B cell (primary cell): ENCODE data around the gene SLC25A13. TPM values are rescaled to one million over a fixed set of nuclear protein-coding genes. Genes with fewer than 3 reads are reported as not detected.

Experiments used
- ATAC-seq: fragments of 200-7000 bp; cut with Tn5 transposase; one replicate; pipeline ENCODE4 v1.10.0; 2021; ENCODE audit warnings: low read depth, mild to moderate bottlenecking, moderate number of reproducible peaks, moderate library complexity
- CTCF ChIA-PET: fragments of 350-600 bp; sonication (Branson Sonifier 250); formaldehyde crosslinking; loops from one replicate; lab custom pipeline; 2021; ENCODE audit warnings: antibody characterized with exemption, inconsistent platforms; lab: Charles Lee
- POLR2A ChIA-PET: fragments of 350-600 bp; sonication (Branson Sonifier 250); formaldehyde crosslinking; loops from one replicate; lab custom pipeline; 2021; ENCODE audit warnings: antibody characterized with exemption; lab: Charles Lee
- DNase-seq: peaks from one replicate; pipeline ENCODE4 v3.0.0; 2013
- H2AFZ ChIP-seq: 2 replicates; pipeline ENCODE4 v1.6.1; 2012; ENCODE audit warnings: mild to moderate bottlenecking, low read depth, low read length; ENCODE audit not compliant: insufficient read depth, poor library complexity, severe bottlenecking
- H3K27ac ChIP-seq, 2 donors: 1 replicate in 1 of 2; 2 replicates in 1 of 2; pipeline ENCODE4 v1.5.1; 2012 to 2013; ENCODE audit warnings: low read length in 2 of 2, mild to moderate bottlenecking in 2 of 2, moderate library complexity in 1 of 2
- H3K27me3 ChIP-seq, 4 experiments: fragments of 200-600 bp in 1 of 4; sonication (generic) in 1 of 4; replicated peaks in 1 of 4; 1 replicate in 2 of 4; 2 replicates in 2 of 4; pipeline versions ENCODE4 v1.6.1 to v1.7.0; 2013 to 2016; ENCODE audit warnings: low read length in 3 of 4, mild to moderate bottlenecking in 2 of 4, mixed read lengths in 1 of 4, moderate library complexity in 1 of 4; ENCODE audit not compliant: insufficient read depth in 4 of 4, control insufficient read depth in 3 of 4; ENCODE audit errors: control extremely low read depth in 1 of 4
- H3K36me3 ChIP-seq, 2 experiments: replicated peaks in 1 of 2; 1 replicate in 1 of 2; 2 replicates in 1 of 2; pipeline versions ENCODE4 v1.6.1 to v1.7.1; 2013; ENCODE audit warnings: low read length in 1 of 2; ENCODE audit not compliant: insufficient read depth in 2 of 2, control insufficient read depth in 1 of 2; ENCODE audit errors: control extremely low read depth in 1 of 2, extremely low read depth in 1 of 2
- H3K4me1 ChIP-seq, 2 donors: fragments of 200-600 bp in 1 of 2; sonication (generic) in 1 of 2; 1 replicate in 1 of 2; 2 replicates in 1 of 2; pipeline versions ENCODE4 v1.5.1 to v1.6.1; 2013 to 2017; ENCODE audit warnings: low read length in 2 of 2; ENCODE audit not compliant: control insufficient read depth in 2 of 2, insufficient read depth in 2 of 2
- H3K4me2 ChIP-seq: replicated peaks from 2 replicates; pipeline ENCODE3; 2012; ENCODE audit warnings: mild to moderate bottlenecking, low read depth, low read length; ENCODE audit not compliant: poor library complexity, severe bottlenecking
- H3K4me3 ChIP-seq, 5 experiments: fragments of 200-600 bp in 1 of 5; sonication (generic) in 1 of 5; 1 replicate in 3 of 5; 2 replicates in 2 of 5; pipeline versions ENCODE4 v1.5.1 to v1.7.0; 2011 to 2016; ENCODE audit warnings: low read length in 4 of 5, mild to moderate bottlenecking in 4 of 5, low read depth in 2 of 5, control low read depth in 1 of 5, moderate library complexity in 1 of 5; ENCODE audit not compliant: insufficient read depth in 1 of 5; ENCODE audit errors: control extremely low read depth in 1 of 5, extremely low read depth in 1 of 5
- H3K79me2 ChIP-seq: fragments of 200-600 bp; sonication (generic); one replicate; pipeline ENCODE4 v1.6.0; 2016; ENCODE audit warnings: low read length; ENCODE audit not compliant: control insufficient read depth, insufficient read depth
- H3K9ac ChIP-seq: fragments of 200-600 bp; sonication (generic); 2 replicates; pipeline ENCODE4 v1.6.1; 2017; ENCODE audit warnings: mild to moderate bottlenecking, low read length, moderate library complexity
- H3K9me3 ChIP-seq, 3 donors: one replicate each; pipeline versions ENCODE4 v1.6.1 to v1.7.1; 2013; ENCODE audit warnings: low read length in 2 of 3; ENCODE audit not compliant: control insufficient read depth in 2 of 3, insufficient read depth in 1 of 3; ENCODE audit errors: control extremely low read depth in 1 of 3
- H4K20me1 ChIP-seq: 2 replicates; pipeline ENCODE4 v1.6.0; 2012; ENCODE audit warnings: mild to moderate bottlenecking, low read length; ENCODE audit not compliant: insufficient read depth, control insufficient read depth, poor library complexity, severe bottlenecking
- H3K27ac Mint-ChIP-seq: one replicate; pipeline ENCODE4 v1.8.0; 2021; ENCODE audit warnings: mixed read lengths
- H3K27me3 Mint-ChIP-seq: one replicate; pipeline ENCODE4 v1.8.0; 2021; ENCODE audit warnings: mixed read lengths
- H3K4me1 Mint-ChIP-seq: one replicate; pipeline ENCODE4 v1.8.0; 2021; ENCODE audit warnings: mixed read lengths
- H3K4me3 Mint-ChIP-seq: one replicate; pipeline ENCODE4 v1.8.0; 2021; ENCODE audit warnings: mixed read lengths
- H3K9me3 Mint-ChIP-seq: one replicate; pipeline ENCODE4 v1.8.0; 2022; ENCODE audit warnings: mixed read lengths; ENCODE audit not compliant: insufficient read depth
- CTCF ChIP-seq: fragments of 200-600 bp; IDR thresholded peaks from one replicate; pipeline ENCODE4 v1.8.0; 2022; ENCODE audit warnings: antibody characterized with exemption, mild to moderate bottlenecking
- EZH2 ChIP-seq: IDR thresholded peaks from 2 replicates; pipeline ENCODE4 v1.6.1; 2012; ENCODE audit warnings: borderline replicate concordance, low read depth, mild to moderate bottlenecking, moderate library complexity, low read length; ENCODE audit not compliant: insufficient read depth, poor library complexity, severe bottlenecking
- WGBS: methylation state at CpG from one replicate; pipeline ENCODE4 v1.1.5; 2013; ENCODE audit warnings: missing lambda C conversion rate; ENCODE audit not compliant: insufficient coverage; 5-methylcytosine and 5-hydroxymethylcytosine counted together
- intact Hi-C: fragments of 100-400 bp; cut with micrococcal nuclease; formaldehyde crosslinking; loops from one replicate; pipeline ENCODE4 v1.10.0; 2022
- polyA plus RNA-seq: library from polyadenylated mRNA; depleted of rRNA; stranded (reverse); fragments of >200 nt; gene quantifications from 2 replicates; pipeline ENCODE4 v1.2.3, GENCODE V29; 2012
- total RNA-seq, 2 donors: library from RNA; stranded (reverse); fragments of 120-200 nt in 1 of 2; gene quantifications; 1 replicate in 1 of 2; 2 replicates in 1 of 2; pipeline versions ENCODE4 v1.2.3 to v1.2.4, GENCODE V29; 2013 to 2022

The SLC25A13 gene
- total and polyA plus RNA-seq, 2 donors (not counting 1 experiment from before 2014, with no cell fraction given), result 12.5 to 30.9 TPM

- no peak overlapping the region for H3K4me2 ChIP-seq
- H3K79me2 ChIP-seq, result peaks cover 17% of the 10 kb centered on the region
- no peak overlapping the region for H2AFZ ChIP-seq
- TF ChIP-seq CTCF, result no peak
- TF ChIP-seq EZH2, result no peak
- no peak for DNase-seq
- intact Hi-C loops, result no loop called here
- Mint-ChIP-seq H3K4me1 (peaks cover 13% of the 10 kb centered on the region), H3K27me3 (no peaks in the 10 kb centered on the region), H3K27ac (no peak overlapping the region), H3K9me3 (peaks cover 9% of the 10 kb centered on the region), H3K4me3 (no peak overlapping the region)
- H3K4me3 ChIP-seq, result no peak overlapping the region
- peaks cover 4 to 10% of the 10 kb centered on the region in 2 donors for H3K4me1 ChIP-seq
- H3K9me3 ChIP-seq, result peaks cover 0 to 4% (median 0%) of the 10 kb centered on the region in 3 donors
- peaks cover 0 to 7% of the 10 kb centered on the region in 2 experiments for H3K36me3 ChIP-seq
- WGBS, result no CpG with 5 or more reads among the region's 2 CpGs
- H3K27me3 ChIP-seq, result no peaks in the 10 kb centered on the region
- ChIA-PET POLR2A (no interaction called here), CTCF (no interaction called here)
- ATAC-seq, result no peak
- no peak overlapping the region for H3K9ac ChIP-seq
- H3K27ac ChIP-seq, result no peak overlapping the region
- H4K20me1 ChIP-seq, result peaks cover 8% of the 10 kb centered on the region
These were observed 73.5 kb downstream of the SLC25A13 start for GRCh38 chr7:96248405-96248804.

- Mint-ChIP-seq H3K27ac (no peak overlapping the region), H3K27me3 (no peaks in the 10 kb centered on the region), H3K4me3 (no peak overlapping the region), H3K9me3 (peaks cover 3% of the 10 kb centered on the region), H3K4me1 (peaks cover 16% of the 10 kb centered on the region)
- CTCF ChIA-PET, result no interaction called here
- H3K9ac ChIP-seq, result no peak overlapping the region
- H3K4me3 ChIP-seq, result no peak overlapping the region
- peaks cover 4 to 10% of the 10 kb centered on the region in 2 donors for H3K4me1 ChIP-seq
- peaks cover 8% of the 10 kb centered on the region for H4K20me1 ChIP-seq
- peaks cover 17% of the 10 kb centered on the region for H3K79me2 ChIP-seq
- POLR2A ChIA-PET, result no interaction called here
- H3K36me3 ChIP-seq, result peaks cover 0 to 1% of the 10 kb centered on the region in 2 experiments
- no peak overlapping the region for H2AFZ ChIP-seq
- intact Hi-C loops, result no loop called here
- H3K4me2 ChIP-seq, result no peak overlapping the region
- H3K27ac ChIP-seq, result no peak overlapping the region
- H3K9me3 ChIP-seq, result peaks cover 0 to 4% (median 0%) of the 10 kb centered on the region in 3 donors
- ATAC-seq (no peak), DNase-seq (no peak)
- no peak for TF ChIP-seq CTCF
- no peak for TF ChIP-seq EZH2
- H3K27me3 ChIP-seq, result no peaks in the 10 kb centered on the region
- no CpG with 5 or more reads among the region's 3 CpGs for WGBS
These were observed 75.0 kb downstream of the SLC25A13 start for GRCh38 chr7:96246919-96247318.
